Measurements from ENCODE around the gene BCL2.

BCL2 gene

DNA sequence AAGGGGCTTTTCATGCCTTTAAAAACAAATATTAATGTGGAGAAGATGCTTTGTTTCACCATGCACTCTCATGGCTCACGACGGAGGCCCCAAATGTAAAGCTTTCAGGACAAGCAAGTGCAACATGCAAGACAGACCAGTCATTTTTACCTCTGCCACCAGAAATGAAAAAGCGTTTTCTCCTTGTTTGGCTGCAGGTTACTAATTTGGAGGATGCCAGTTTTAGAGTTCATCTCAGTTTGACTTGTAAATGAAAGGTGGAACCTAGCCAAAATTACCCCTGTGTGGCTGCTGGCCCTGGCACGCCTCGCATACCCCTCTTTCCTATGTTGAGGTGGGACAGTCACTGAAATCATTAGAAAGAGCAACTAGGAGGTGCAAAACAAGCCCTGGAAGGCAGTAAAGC lies 138.6 kb downstream of the BCL2 start:
- no peak for DNase-seq (ENCODE audit: low spot score)

DNA sequence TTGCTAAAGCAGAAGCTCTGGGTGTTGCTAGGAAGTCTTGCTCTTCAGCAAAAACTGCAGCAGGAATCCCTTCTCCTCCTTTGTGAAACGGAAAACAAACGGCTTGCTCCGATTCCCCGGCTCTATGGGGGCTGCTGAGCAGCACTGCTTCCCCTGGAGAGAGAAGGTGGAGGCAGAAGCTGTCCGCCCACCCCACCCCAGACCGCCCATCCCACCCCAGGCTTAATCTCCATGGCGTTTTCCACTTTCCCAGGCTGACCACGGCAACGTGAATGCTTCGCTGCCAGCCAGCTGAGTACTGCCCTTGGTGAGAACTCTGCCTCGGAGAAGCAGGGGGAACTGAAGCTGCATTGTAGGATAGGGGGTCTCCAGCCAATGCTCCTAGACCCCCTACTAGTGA lies 139.2 kb downstream of the BCL2 start:
- no peak for DNase-seq (ENCODE audit: low spot score)

DNA sequence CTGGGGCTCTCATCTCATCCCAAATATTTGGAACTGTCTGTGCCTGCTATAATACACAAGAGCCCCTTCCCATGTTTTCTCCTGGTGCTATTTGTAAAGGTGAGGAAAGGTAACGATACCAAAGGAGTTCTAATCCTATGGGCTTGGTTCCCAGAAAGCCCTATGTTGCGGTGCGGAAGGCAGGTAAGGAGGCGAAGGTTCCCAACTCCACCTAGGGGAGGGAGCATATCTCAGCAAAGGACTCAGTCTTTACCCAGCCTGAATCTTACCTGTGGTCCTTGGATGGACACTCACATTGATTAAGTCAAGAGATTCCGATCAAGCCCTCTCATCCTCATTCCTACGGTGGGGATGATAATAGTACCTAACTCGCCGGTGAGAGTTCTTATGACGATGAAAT lies 140.1 kb downstream of the BCL2 start:
- no peak for DNase-seq (ENCODE audit: low spot score)

- DNase-seq (ENCODE audit: low spot score): no peak
Observed at GRCh38 chr18:63178971-63179370, 140.6 kb downstream of the BCL2 start.

- DNase-seq (ENCODE audit: low spot score): no peak
Observed at GRCh38 chr18:63177919-63178821, 141.4 kb downstream of the BCL2 start.

GRCh38 chr18:63177259-63177658 lies 142.3 kb downstream of the BCL2 start:
- no peak for DNase-seq (ENCODE audit: low spot score)

DNA sequence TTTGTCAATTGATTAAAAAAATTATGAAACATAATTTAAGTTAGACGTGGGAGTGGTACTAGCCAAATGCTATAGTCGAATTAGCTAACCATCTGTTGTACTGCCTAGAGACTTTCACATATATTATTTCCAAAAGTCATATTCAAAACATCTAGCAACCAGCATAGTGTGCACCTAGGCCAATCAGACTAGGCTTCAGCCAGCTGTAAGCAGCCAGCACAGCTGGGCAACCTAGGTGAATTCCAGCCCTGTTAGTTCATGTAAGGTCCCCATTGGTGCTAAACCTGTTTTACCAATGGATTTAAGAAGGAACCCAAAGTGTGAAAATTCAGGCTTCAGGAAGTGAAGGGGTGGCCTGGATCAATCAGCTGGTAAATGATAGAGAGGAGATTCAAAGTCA lies 144.3 kb downstream of the BCL2 start:
- DNase-seq (ENCODE audit: low spot score): no peak

DNA sequence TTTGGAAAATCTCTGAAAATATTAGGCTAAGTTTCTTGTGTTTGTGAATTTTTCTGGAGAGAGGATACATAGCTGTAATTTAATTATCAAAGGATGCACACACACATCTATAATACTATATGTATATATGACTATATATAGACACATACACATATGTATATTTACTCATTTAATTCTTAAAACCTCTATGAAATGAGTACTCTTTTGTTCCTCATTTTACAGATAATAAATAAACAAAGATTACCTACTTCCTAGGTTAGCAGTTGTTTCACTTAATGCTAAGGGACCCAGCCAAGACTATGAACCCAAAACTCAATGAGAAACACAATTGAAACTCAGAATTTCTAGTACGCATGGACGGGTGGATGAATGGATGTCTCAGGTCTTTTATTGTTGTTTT lies 145.6 kb downstream of the BCL2 start:
- no peak for DNase-seq (ENCODE audit: low spot score)

- DNase-seq (ENCODE audit: low spot score): no peak
Observed at GRCh38 chr18:63169853-63170252, 149.7 kb downstream of the BCL2 start.

DNA sequence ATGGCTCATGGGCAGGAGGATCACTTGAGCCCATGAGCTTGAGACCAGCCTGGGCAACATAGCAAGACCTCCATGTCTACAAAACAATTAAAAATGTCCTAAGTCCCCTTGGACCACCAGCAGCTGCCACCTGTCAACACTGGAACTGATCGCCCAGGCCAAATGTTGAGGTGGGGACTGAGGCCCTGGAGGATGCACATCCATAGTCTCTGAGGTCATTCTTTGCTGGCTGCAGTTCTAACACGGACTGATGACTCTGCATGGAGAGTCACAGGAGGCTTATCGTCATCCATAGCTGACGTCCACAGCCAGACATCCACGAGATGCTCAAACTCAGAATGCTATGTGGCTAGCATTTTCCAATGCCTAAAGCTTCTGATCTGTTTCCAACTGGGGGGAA lies 151.3 kb downstream of the BCL2 start:
- DNase-seq (ENCODE audit: low spot score): no peak

DNA sequence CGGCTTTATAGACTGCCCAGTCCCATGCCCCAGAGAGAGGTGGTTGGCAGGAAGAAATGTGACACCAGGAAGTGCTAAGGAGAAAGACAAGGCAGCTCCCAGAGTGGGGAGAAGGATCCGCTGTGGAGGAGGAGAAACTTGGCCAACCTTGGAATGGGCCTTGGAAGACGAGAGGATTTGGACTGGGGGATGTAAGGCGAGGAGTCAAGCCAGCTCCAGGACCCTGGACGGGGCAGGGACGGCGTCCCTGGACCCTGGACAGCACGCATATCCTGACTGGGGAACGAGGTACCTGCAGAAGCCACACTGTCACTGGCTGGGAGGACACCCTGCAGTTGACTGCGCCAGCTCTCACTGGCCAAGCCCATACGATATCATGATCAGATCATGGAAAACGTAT lies 153.4 kb downstream of the BCL2 start:
- no peak for DNase-seq (ENCODE audit: low spot score)

- no peak for DNase-seq (ENCODE audit: low spot score)
Observed at GRCh38 chr18:63164396-63164795, 155.2 kb downstream of the BCL2 start.

- DNase-seq (ENCODE audit: low spot score): no peak
Observed at GRCh38 chr18:63162271-63163014, 157.1 kb downstream of the BCL2 start.

- peak; percentile 89 for DNase-seq (ENCODE audit: low spot score)
Observed at GRCh38 chr18:63161761-63162195, 157.8 kb downstream of the BCL2 start.

- no peak for DNase-seq (ENCODE audit: low spot score)
Observed at GRCh38 chr18:63161032-63161760, 158.4 kb downstream of the BCL2 start.

DNA sequence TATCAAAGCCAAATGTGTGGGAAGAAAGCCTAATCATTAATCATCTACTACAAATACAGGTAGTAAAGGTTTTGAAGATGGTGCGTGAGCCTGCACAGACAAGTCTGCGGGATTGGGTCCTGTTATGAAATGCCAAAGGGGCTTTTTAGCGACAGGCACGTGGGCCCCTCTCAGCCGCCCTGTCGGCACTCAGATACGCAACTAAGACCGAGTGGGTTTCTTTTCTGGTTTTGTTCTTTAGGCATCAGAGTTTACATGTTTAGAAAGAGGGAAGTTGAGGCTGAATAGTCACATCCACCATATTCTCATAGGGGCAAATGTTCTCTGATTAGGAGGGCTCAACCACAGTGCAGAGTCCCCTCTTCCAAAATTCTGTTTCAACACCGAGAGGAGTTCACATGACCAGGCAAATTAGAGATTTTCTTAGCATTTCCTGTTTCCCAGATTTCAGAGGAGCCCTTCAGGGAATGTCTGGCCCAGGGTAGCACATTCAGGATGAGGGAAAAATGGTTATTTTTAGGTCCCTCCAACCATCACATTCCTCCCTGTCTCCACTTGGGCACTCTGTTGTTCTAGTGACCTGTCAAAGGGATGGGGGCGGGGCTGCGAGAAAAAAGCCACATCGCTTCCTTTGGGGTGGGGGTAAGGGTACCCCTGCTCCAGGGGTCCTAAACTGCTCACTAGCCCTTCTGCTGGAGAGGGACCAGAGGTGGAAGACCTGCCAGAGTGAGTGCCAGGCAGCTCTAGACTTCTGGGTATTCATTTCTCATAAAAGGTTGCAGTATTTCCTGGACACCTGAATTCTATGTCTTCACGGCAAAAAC lies 159.2 kb downstream of the BCL2 start:
- DNase-seq (ENCODE audit: low spot score): no peak

DNA sequence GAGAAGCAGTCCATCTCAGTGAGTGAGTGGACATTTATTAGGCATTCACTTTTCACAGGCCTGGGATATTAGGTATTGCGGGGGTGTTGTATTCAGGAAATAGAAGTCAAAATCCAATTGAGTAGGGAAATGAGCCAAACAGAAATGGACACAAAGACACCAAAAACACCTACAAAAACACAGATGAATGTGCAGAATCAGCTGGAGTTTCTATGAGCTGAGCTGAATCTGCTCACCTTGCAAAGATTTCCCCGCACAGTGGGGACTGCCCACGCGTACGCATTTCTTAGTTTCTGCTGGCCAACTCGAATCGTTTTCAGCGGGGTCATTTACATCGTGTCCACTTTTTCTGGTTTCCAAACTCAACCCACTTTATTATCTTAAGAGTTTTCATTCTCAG lies 160.0 kb downstream of the BCL2 start:
- DNase-seq (ENCODE audit: low spot score): no peak

DNA sequence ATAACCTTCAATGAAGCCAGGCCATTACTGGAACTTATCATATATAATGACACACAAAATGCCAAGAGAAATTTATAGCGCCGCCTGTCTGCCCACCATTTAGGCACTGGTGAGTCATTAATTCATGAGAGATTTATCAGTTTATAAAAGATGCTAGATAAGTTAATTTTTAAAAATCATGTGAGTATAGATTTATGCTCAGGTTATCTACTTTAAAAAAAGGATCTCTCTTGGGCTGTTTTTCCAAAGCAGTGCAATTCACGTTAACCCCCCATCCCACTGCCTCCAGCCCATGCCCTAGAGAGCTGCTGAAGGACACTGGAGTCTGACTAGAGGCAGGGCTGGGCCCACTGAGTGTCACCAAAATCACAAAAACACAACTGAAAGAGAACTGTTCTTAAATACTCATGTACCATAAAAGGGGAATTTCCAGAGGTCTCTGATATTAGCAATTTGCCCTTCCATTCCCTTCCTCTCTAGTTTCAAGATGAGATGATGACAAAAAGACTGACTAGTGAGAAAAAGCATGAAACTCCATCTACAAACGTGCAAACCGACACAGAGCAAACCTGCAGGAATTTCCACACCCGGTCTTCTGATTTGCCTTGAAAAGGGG lies 160.8 kb downstream of the BCL2 start:
- DNase-seq (ENCODE audit: low spot score): no peak

- no peak for DNase-seq (ENCODE audit: low spot score)
Observed at GRCh38 chr18:63158012-63158631, 161.4 kb downstream of the BCL2 start.

DNA sequence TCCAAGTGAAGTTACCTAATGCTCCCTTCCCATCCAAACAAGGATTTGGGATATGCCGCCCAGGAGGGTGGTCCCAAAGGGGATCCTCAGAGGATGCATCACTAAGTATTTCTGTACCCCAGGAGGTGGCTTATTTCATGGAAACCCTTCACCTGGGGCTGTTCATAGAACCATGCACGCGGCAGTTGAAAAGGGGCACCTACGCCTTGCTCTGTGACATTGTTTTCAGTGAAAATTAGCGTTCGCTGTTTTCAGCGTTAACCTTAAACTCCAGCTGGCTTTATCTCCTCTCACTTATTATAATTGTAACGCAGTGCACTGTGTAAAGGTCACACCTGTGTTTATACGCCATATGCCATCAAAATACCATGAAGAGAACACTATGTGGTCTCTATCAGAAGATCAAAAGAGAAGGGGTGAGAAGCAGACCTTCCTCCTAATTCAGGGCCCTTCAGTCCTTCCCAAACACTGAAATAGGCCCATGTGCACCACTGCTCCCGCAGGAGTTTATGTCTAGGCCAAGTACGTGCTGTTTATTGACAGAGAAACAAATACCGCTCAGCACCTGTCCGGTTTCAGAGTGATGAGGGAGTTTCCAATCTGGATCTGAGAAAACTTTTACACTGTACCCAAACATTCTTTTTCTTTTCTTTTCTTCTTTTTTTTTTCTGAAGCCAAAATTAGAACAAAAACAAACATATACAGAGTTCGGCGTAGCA lies 162.1 kb downstream of the BCL2 start:
- DNase-seq (ENCODE audit: low spot score): no peak
